Measurements from ENCODE around the gene FOS. TPM values are rescaled to one million over a fixed set of nuclear protein-coding genes. Genes with fewer than 3 reads are reported as not detected.

The FOS gene
- total and polyA plus RNA-seq, 2 of the 4 experiments (the other 2 are of a cell fraction), result 53.6 to 171 TPM

- no peaks in the 10 kb centered on the region for H3K36me3 ChIP-seq (ENCODE audit: control insufficient read depth, insufficient read depth, low read length)
- BruUV-seq (replicated peaks), result no TSS peak
- peak overlapping the region; percentile 45 for H3K4me2 ChIP-seq (ENCODE audit: low read depth, low read length)
- no peak overlapping the region for H4K91ac ChIP-seq (ENCODE audit: insufficient read depth, low read depth, low read length)
- WGBS, 2 experiments (ENCODE audit: extremely low coverage in 2 of 2, insufficient read length in 1 of 2), result 100% methylated on average over 1 of the region's 6 CpGs; no CpG with 5 or more reads in 1 of the 2 experiments
- ATAC-seq (ENCODE audit: low read depth) (no peak), DNase-seq (no peak)
- H3K79me1 ChIP-seq (ENCODE audit: low read depth in 1 of 2, low read length in 2 of 2), result peaks cover 0 to 8% of the 10 kb centered on the region in 2 experiments; a peak in 2 of 4 replicates
- H3K23ac ChIP-seq (ENCODE audit: low read depth, low read length), result no peak overlapping the region
- peak; percentile 95 for TF ChIP-seq BHLHE40 (IDR thresholded peaks at IDR 0.05; ENCODE audit: low read depth, low read length)
- TF ChIP-seq RFX5 (IDR thresholded peaks at IDR 0.05; ENCODE audit: low read depth, low read length), result no peak
- no peak for TF ChIP-seq RCOR1 (IDR thresholded peaks at IDR 0.05; ENCODE audit: insufficient replicate concordance, low read length)
- TF ChIP-seq MXI1 (IDR thresholded peaks at IDR 0.05; ENCODE audit: borderline replicate concordance, low read depth, low read length), result no peak
- TF ChIP-seq CTCF (conservative IDR thresholded peaks at IDR 0.05; ENCODE audit: low read depth, low read length), result no peak
- TF ChIP-seq FOS (IDR thresholded peaks at IDR 0.05; ENCODE audit: low read depth, low read length), result no peak
- TF ChIP-seq RAD21 (IDR thresholded peaks at IDR 0.05; ENCODE audit: low read length), result no peak
- TF ChIP-seq CEBPB (IDR thresholded peaks at IDR 0.05; ENCODE audit: low read depth, low read length), result no peak
- TF ChIP-seq POLR2A (IDR thresholded peaks at IDR 0.05; ENCODE audit: low read depth, low read length), result no peak; the same call in 1 of the 2 replicates
- TF ChIP-seq USF2 (IDR thresholded peaks at IDR 0.05; ENCODE audit: low read depth, low read length), result peak; percentile 56; the same call in 1 of the 2 replicates
- no peak for TF ChIP-seq NFE2L2 (IDR thresholded peaks at IDR 0.05; ENCODE audit: low read depth, low read length)
- TF ChIP-seq ELK1 (IDR thresholded peaks at IDR 0.05; ENCODE audit: borderline replicate concordance, low read depth, low read length), result no peak
- no peak for TF ChIP-seq MAZ (IDR thresholded peaks at IDR 0.05; ENCODE audit: borderline replicate concordance, low read depth, low read length)
- H3K9me3 ChIP-seq (ENCODE audit: control insufficient read depth, insufficient read depth, low read length), result no peaks in the 10 kb centered on the region
- peaks cover 3% of the 10 kb centered on the region; the same call in 1 of the 2 replicates for H3K9me1 ChIP-seq (ENCODE audit: insufficient read depth, low read length)
- in situ Hi-C loops (cut with MboI; ENCODE audit: low sequenced_read_pairs) (no loop called here), dilution Hi-C loops (cut with HindIII; ENCODE audit: low sequenced_read_pairs, unreplicated experiment) (no loop called here), intact Hi-C loops (cut with micrococcal nuclease) (no loop called here)
- no peaks in the 10 kb centered on the region for H3K27me3 ChIP-seq (ENCODE audit: control insufficient read depth, insufficient read depth, low read length)
- H4K8ac ChIP-seq (ENCODE audit: low read depth in 2 of 2, low read length in 2 of 2), result no peak overlapping the region
- no peak overlapping the region for H2AK9ac ChIP-seq (replicated peaks; ENCODE audit: low read depth, low read length, poor library complexity)
- H3K18ac ChIP-seq (ENCODE audit: low read depth, low read length), result no peak overlapping the region
- ChIA-PET POLR2A (ENCODE audit: unreplicated experiment) (no interaction called here), CTCF (interaction anchor here (0.6 kb wide), 1 partner anchor 13 kb away, joined by 4 read pairs; no protein-coding TSS in a partner anchor)
- H3K56ac ChIP-seq (ENCODE audit: extremely low read depth, insufficient read depth, low read length), result no peak overlapping the region
- 0 out of 2 replicates have a peak overlapping the region, but pooled peaks have one; percentile 29 for H2BK20ac ChIP-seq (ENCODE audit: low read depth, low read length)
- H3K4ac ChIP-seq (ENCODE audit: low read depth, low read length), result no peak overlapping the region
- H4K5ac ChIP-seq (ENCODE audit: low read depth, low read length), result no peak overlapping the region
- H2BK5ac ChIP-seq (ENCODE audit: low read depth, low read length, poor library complexity, severe bottlenecking), result no peak overlapping the region
- H3K4me1 ChIP-seq (ENCODE audit: control insufficient read depth, insufficient read depth, low read length), result peaks cover 12% of the 10 kb centered on the region
- H2BK120ac ChIP-seq (ENCODE audit: low read depth, low read length), result peak overlapping the region; percentile 1; the same call in 1 of the 2 replicates
- peaks cover 17% of the 10 kb centered on the region for H4K20me1 ChIP-seq (ENCODE audit: insufficient read depth, low read length)
- H3K27ac ChIP-seq (ENCODE audit: insufficient read depth, low read length), result peak overlapping the region; percentile 16; the same call in 1 of the 2 replicates
- H3K4me3 ChIP-seq (ENCODE audit: insufficient read depth, low read depth, low read length), result no peak overlapping the region
- no peak overlapping the region for H2BK15ac ChIP-seq (ENCODE audit: low read depth, low read length)
- H3K14ac ChIP-seq (replicated peaks; ENCODE audit: low read depth, low read length), result 0 out of 2 replicates have a peak overlapping the region, but pooled peaks have one; percentile 2
- peak overlapping the region; percentile 50; the same call in 1 of the 2 replicates for H2AK5ac ChIP-seq (ENCODE audit: low read depth, low read length)
- no peak overlapping the region for H3K9ac ChIP-seq (ENCODE audit: low read depth, low read length)
- H2AFZ ChIP-seq (replicated peaks; ENCODE audit: low read length, poor library complexity), result no peak overlapping the region
Observed at GRCh38 chr14:75274050-75274898, 4.4 kb upstream of the FOS start.

All from IMR-90 (cell line).